K562 (cell line): ENCODE measurements around the gene SFXN3. TPM values are rescaled to one million over a fixed set of nuclear protein-coding genes. Genes with fewer than 3 reads are reported as not detected.

Experiments
- ARID1B ChIP-seq: fragments of 450-650 bp; IDR thresholded peaks from 2 replicates; pipeline ENCODE4 v1.6.1; 2016; ENCODE audit warnings: antibody characterized with exemption, mild to moderate bottlenecking, inconsistent platforms
- CBFA2T2 ChIP-seq: fragments of 450-650 bp; conservative IDR thresholded peaks from 2 replicates; pipeline ENCODE4 v1.6.1; 2017; ENCODE audit warnings: mild to moderate bottlenecking
- CREM ChIP-seq: IDR thresholded peaks from 2 replicates; pipeline ENCODE4 v1.6.1; 2014; ENCODE audit warnings: antibody characterized with exemption, low read depth
- EGR1 ChIP-seq: fragments of 450-650 bp; conservative IDR thresholded peaks from 2 replicates; pipeline ENCODE4 v1.6.1; 2017; ENCODE audit warnings: mild to moderate bottlenecking
- MEIS2 ChIP-seq: fragments of 450-650 bp; IDR thresholded peaks from 2 replicates; pipeline ENCODE4 v1.6.1; 2014; ENCODE audit warnings: mild to moderate bottlenecking; ENCODE audit not compliant: partially characterized antibody
- NKRF ChIP-seq: fragments of 450-650 bp; IDR thresholded peaks from 2 replicates; pipeline ENCODE4 v1.6.1; 2016; ENCODE audit warnings: borderline replicate concordance
- NRF1 ChIP-seq, 2 experiments: fragments of 450-650 bp; IDR thresholded peaks in 1 of 2; conservative IDR thresholded peaks in 1 of 2; 2 replicates each; pipeline ENCODE4 v1.6.1; 2014; ENCODE audit warnings: mild to moderate bottlenecking in 2 of 2
- NUFIP1 ChIP-seq: fragments of 450-650 bp; IDR thresholded peaks from 2 replicates; pipeline ENCODE4 v1.6.1; 2018; ENCODE audit not compliant: partially characterized antibody
- PHB2 ChIP-seq: fragments of 450-650 bp; IDR thresholded peaks from 2 replicates; pipeline ENCODE4 v1.6.1; 2017; ENCODE audit warnings: low read depth
- SMARCA4 ChIP-seq: fragments of 450-650 bp; IDR thresholded peaks from 2 replicates; pipeline ENCODE4 v1.6.1; 2016
- SMARCE1 ChIP-seq: fragments of 450-650 bp; IDR thresholded peaks from 2 replicates; pipeline ENCODE4 v1.7.1; 2016; ENCODE audit warnings: mild to moderate bottlenecking
- SPI1 ChIP-seq: IDR thresholded peaks from 2 replicates; pipeline ENCODE4 v1.6.1; 2011; ENCODE audit warnings: low read depth, low read length, control low read depth, borderline replicate concordance
- TEAD4 ChIP-seq, 2 experiments: sonication (generic) in 1 of 2; formaldehyde crosslinking in 1 of 2; IDR thresholded peaks; 2 replicates each; pipeline versions ENCODE4 v1.6.1 to v1.8.0; 2012 to 2022; ENCODE audit warnings: borderline replicate concordance in 1 of 2, inconsistent platforms in 1 of 2, low read length in 1 of 2, mild to moderate bottlenecking in 1 of 2, missing genetic modification reagents in 1 of 2
- UBTF ChIP-seq, 2 experiments: IDR thresholded peaks; 2 replicates each; pipeline ENCODE4 v1.6.1; 2012; ENCODE audit warnings: improper control_type of control experiment in 2 of 2, low read depth in 2 of 2, low read length in 2 of 2, borderline replicate concordance in 1 of 2
- ZFP36 ChIP-seq: fragments of 150-350 bp; IDR thresholded peaks from 2 replicates; pipeline ENCODE4 v1.6.1; 2018; ENCODE audit warnings: low read length, low read depth; ENCODE audit not compliant: partially characterized antibody
- ZNF133 ChIP-seq: fragments of 250-450 bp; sonication (Bioruptor Pico); IDR thresholded peaks from 2 replicates; pipeline ENCODE4 v1.4.0; 2020; ENCODE audit warnings: mild to moderate bottlenecking
- ZNF395 ChIP-seq: fragments of 200-800 bp; sonication (Bioruptor generic); IDR thresholded peaks from 2 replicates; pipeline ENCODE4 v1.6.1; 2017; ENCODE audit warnings: missing genetic modification characterization, missing compliant biosample characterization
- ZNF639 ChIP-seq, 2 experiments: fragments of 200-800 bp in 1 of 2; sonication (Bioruptor generic) in 1 of 2; sonication (generic) in 1 of 2; formaldehyde crosslinking in 1 of 2; IDR thresholded peaks in 1 of 2; conservative IDR thresholded peaks in 1 of 2; 2 replicates each; pipeline versions ENCODE4 v1.5.0 to v1.6.1; 2016 to 2020; ENCODE audit warnings: missing compliant biosample characterization in 1 of 2, missing genetic modification characterization in 1 of 2, missing genetic modification reagents in 1 of 2
- ZNF695 ChIP-seq: fragments of 450-650 bp; formaldehyde crosslinking; IDR thresholded peaks from 2 replicates; pipeline ENCODE4 v1.4.0; 2020; ENCODE audit warnings: mild to moderate bottlenecking, moderate library complexity
- ZNF766 ChIP-seq: fragments of 200-800 bp; sonication (Bioruptor generic); conservative IDR thresholded peaks from 2 replicates; pipeline ENCODE4 v1.6.1; 2016; ENCODE audit warnings: missing genetic modification characterization, missing compliant biosample characterization
- polyA plus RNA-seq, 8 experiments: library from polyadenylated mRNA; depleted of rRNA in 4 of 8; stranded (reverse) in 5 of 8; unstranded in 3 of 8; fragments of >200 nt; fragmentation: Nextera tagmentation in 2 of 8; fragmentation: Illumina TruSeq in 1 of 8; extraction: Ambion mirVana in 2 of 8; extraction: Trizol in 1 of 8; gene quantifications; 2 replicates each; pipeline versions ENCODE4 v1.2.1 to v1.2.3, GENCODE V29; 2011 to 2014; ENCODE audit warnings: inconsistent platforms in 1 of 8, missing spikeins in 1 of 8
- total RNA-seq, 7 experiments: library from RNA; depleted of rRNA in 6 of 7; stranded (reverse); fragments of >200 nt in 6 of 7; fragmentation: Illumina TruSeq in 2 of 7; extraction: Trizol in 2 of 7; gene quantifications; 2 replicates each; pipeline versions ENCODE4 v1.2.1 to v1.2.3, GENCODE V29; 2011 to 2021; ENCODE audit warnings: low replicate concordance in 1 of 7

Gene SFXN3
- total and polyA plus RNA-seq, 9 of the 15 experiments (the other 6 are each of a cell fraction or from before 2014, with no cell fraction given): 0.24 to 4.6 (median 0.86) TPM

- 0 out of 2 replicates have a peak, but pooled peaks have one; percentile 37 for TF ChIP-seq ZNF395 (CRISPR knock-in tag)
- TF ChIP-seq ZNF639 (CRISPR knock-in tag; conservative IDR thresholded peaks at IDR 0.05 in 1 of 2, IDR thresholded peaks at IDR 0.05 in 1 of 2): peak in 1 of 2 experiments; percentile 24; a peak in 1 of 4 replicates
- peak; percentile 43; the same call in 1 of the 2 replicates for TF ChIP-seq SMARCA4
- TF ChIP-seq NKRF: no peak
- TF ChIP-seq ZNF133 (CRISPR knock-in tag): no peak
- peak; percentile 92 for TF ChIP-seq SPI1
- peak; percentile 63 for TF ChIP-seq CREM
- peak; percentile 95 for TF ChIP-seq ZNF766 (CRISPR knock-in tag)
- no peak for TF ChIP-seq PHB2
- TF ChIP-seq EGR1: peak; percentile 96
- TF ChIP-seq MEIS2: peak; percentile 68
- 0 out of 4 replicates have a peak, but pooled peaks of 1 of the 2 experiments have one; percentile 25 for TF ChIP-seq UBTF (IDR thresholded peaks at IDR 0.05; ENCODE audit: borderline replicate concordance in 1 of 2, low read depth in 2 of 2, low read length in 2 of 2)
- TF ChIP-seq NRF1 (conservative IDR thresholded peaks at IDR 0.05 in 1 of 2, IDR thresholded peaks at IDR 0.05 in 1 of 2): 0 out of 4 replicates have a peak, but pooled peaks of 1 of the 2 experiments have one; percentile 16
- TF ChIP-seq CBFA2T2: peak; percentile 25; the same call in 1 of the 2 replicates
- peak; percentile 73 for TF ChIP-seq TEAD4 (IDR thresholded peaks at IDR 0.05; ENCODE audit: low read length)
- TF ChIP-seq TEAD4 (CRISPR knock-in tag; IDR thresholded peaks at IDR 0.05; ENCODE audit: borderline replicate concordance): no peak
- TF ChIP-seq ZNF695 (CRISPR knock-in tag): no peak
- peak; percentile 76 for TF ChIP-seq ZFP36
- TF ChIP-seq SMARCE1: peak; percentile 58
- TF ChIP-seq NUFIP1: no peak
- TF ChIP-seq ARID1B: peak; percentile 40
Measured at GRCh38 chr10:101071267-101071884, 40.3 kb downstream of the SFXN3 start (continued).
